NT2/D1 (cell line): ENCODE results near the gene ERC2.

ENCODE experiments used
- DNase-seq: peaks from one replicate; pipeline ENCODE4 v3.0.0-alpha.2; 2011; ENCODE audit warnings: low read depth, low spot score
- H3K27me3 ChIP-seq: 2 replicates; pipeline ENCODE4 v1.6.0; 2011; ENCODE audit warnings: mild to moderate bottlenecking; ENCODE audit not compliant: insufficient read length, insufficient read depth
- H3K36me3 ChIP-seq: 2 replicates; pipeline ENCODE4 v1.6.1; 2011; ENCODE audit warnings: mild to moderate bottlenecking, low read length, mixed read lengths; ENCODE audit not compliant: insufficient read depth, insufficient read length
- H3K4me1 ChIP-seq: 2 replicates; pipeline ENCODE4 v1.5.1; 2011; ENCODE audit not compliant: insufficient read depth, insufficient read length
- H3K4me3 ChIP-seq: 2 replicates; pipeline ENCODE4 v1.5.1; 2011; ENCODE audit warnings: low read depth; ENCODE audit not compliant: insufficient read length
- H3K9ac ChIP-seq: 2 replicates; pipeline ENCODE4 v1.6.0; 2011; ENCODE audit warnings: low read depth; ENCODE audit not compliant: insufficient read length
- H3K9me3 ChIP-seq: 2 replicates; pipeline ENCODE4 v1.5.1; 2011; ENCODE audit warnings: mild to moderate bottlenecking, low read length; ENCODE audit not compliant: insufficient read depth
- SUZ12 ChIP-seq: IDR thresholded peaks from 2 replicates; pipeline ENCODE4 v1.6.1; 2011; ENCODE audit not compliant: insufficient read length, insufficient read depth; ENCODE audit errors: extremely low read depth
- YY1 ChIP-seq: IDR thresholded peaks from 2 replicates; pipeline ENCODE4 v1.6.1; 2011; ENCODE audit not compliant: insufficient read length, insufficient read depth
- ZNF274 ChIP-seq: IDR thresholded peaks from 2 replicates; pipeline ENCODE4 v1.6.1; 2011; ENCODE audit warnings: mild to moderate bottlenecking, low read depth, low read length

ERC2 gene

DNA sequence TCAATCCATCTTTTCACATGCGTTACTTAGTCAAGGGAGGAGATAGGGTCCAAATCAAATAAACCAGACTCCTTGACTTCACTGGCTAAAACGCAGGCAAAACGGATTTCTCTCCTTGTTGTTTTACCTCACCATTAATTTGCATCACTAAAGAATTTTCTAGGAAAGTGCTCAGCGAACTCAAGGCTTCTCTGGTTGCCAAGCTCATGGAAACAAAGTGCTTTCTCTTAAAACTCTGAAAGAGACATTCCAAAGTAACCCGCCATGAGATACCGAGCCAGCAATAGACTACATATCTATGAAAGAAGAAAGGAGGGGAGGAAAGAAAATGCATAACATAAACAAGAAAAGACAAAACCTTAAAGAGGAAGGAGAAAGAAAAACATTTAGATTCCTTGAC, 769.4 kb downstream of the ERC2 start:
- no peaks in the 10 kb centered on the region for H3K27me3 ChIP-seq
- no peak for TF ChIP-seq SUZ12
- TF ChIP-seq YY1: no peak
- TF ChIP-seq ZNF274: no peak
- no peaks in the 10 kb centered on the region for H3K36me3 ChIP-seq
- no peaks in the 10 kb centered on the region for H3K9me3 ChIP-seq
- no peak overlapping the region for H3K4me3 ChIP-seq
- no peaks in the 10 kb centered on the region for H3K4me1 ChIP-seq
- H3K9ac ChIP-seq: no peak overlapping the region
- peak; percentile 71 for DNase-seq

DNA sequence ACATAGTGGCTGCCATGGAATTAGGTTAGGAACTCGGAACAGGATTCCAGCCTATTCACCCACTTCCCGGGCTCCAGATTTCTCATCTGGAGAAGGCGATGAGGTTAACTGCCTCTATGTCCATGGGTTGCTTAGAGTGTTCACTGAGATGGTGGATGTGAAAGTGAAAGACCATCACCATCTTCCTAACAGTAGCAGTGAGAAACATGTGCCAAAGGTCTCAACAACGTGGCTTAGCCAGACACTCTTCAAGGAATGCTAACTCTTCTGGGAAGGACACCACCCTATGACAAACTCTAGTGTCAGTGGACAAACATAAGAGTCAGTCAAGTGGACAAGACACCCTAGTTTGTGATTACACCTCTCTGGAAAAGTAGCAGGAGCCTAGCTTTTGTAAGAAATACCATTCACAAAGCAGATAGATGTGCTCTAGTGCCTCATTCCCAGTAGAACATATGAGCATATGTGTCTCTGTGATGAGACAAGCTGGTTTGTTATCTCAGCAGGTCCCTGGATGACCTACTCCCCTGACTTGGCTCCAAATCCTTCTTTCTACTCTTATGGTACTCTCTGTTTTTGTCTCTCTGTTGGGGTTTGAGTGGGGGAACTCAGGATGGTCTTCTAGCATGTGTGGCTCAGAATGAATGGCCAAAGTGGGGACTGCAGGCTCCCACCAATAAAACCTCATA, 770.9 kb downstream of the ERC2 start:
- DNase-seq: no peak
- Histone ChIP-seq H3K36me3 (no peaks in the 10 kb centered on the region), H3K9me3 (no peaks in the 10 kb centered on the region), H3K27me3 (no peaks in the 10 kb centered on the region), H3K4me1 (no peaks in the 10 kb centered on the region), H3K4me3 (no peak overlapping the region), H3K9ac (no peak overlapping the region)
- TF ChIP-seq ZNF274: no peak
- TF ChIP-seq YY1: no peak
- TF ChIP-seq SUZ12: no peak

- H3K9me3 ChIP-seq: no peaks in the 10 kb centered on the region
- H3K27me3 ChIP-seq: no peaks in the 10 kb centered on the region
- H3K4me1 ChIP-seq: no peaks in the 10 kb centered on the region
- H3K9ac ChIP-seq: no peak overlapping the region
- no peak overlapping the region for H3K4me3 ChIP-seq
- no peaks in the 10 kb centered on the region for H3K36me3 ChIP-seq
- TF ChIP-seq YY1: no peak
- TF ChIP-seq ZNF274: no peak
- no peak for TF ChIP-seq SUZ12
- DNase-seq: no peak
These were observed 775.2 kb downstream of the ERC2 start for GRCh38 chr3:55692957-55693558.

- DNase-seq: no peak
- Histone ChIP-seq H3K4me3 (no peak overlapping the region), H3K9me3 (no peaks in the 10 kb centered on the region), H3K36me3 (no peaks in the 10 kb centered on the region), H3K27me3 (no peaks in the 10 kb centered on the region), H3K4me1 (peaks cover 3% of the 10 kb centered on the region), H3K9ac (no peak overlapping the region)
- TF ChIP-seq SUZ12: no peak
- no peak for TF ChIP-seq ZNF274
- TF ChIP-seq YY1: no peak
These were observed 775.8 kb downstream of the ERC2 start for GRCh38 chr3:55692295-55692956.

GRCh38 chr3:55691141-55691540, 777.1 kb downstream of the ERC2 start:
- no peaks in the 10 kb centered on the region for H3K36me3 ChIP-seq
- H3K4me3 ChIP-seq: no peak overlapping the region
- no peak overlapping the region for H3K9ac ChIP-seq
- H3K9me3 ChIP-seq: no peaks in the 10 kb centered on the region
- no peaks in the 10 kb centered on the region for H3K27me3 ChIP-seq
- H3K4me1 ChIP-seq: peaks cover 4% of the 10 kb centered on the region
- DNase-seq: no peak
- no peak for TF ChIP-seq YY1
- no peak for TF ChIP-seq ZNF274
- no peak for TF ChIP-seq SUZ12

DNA sequence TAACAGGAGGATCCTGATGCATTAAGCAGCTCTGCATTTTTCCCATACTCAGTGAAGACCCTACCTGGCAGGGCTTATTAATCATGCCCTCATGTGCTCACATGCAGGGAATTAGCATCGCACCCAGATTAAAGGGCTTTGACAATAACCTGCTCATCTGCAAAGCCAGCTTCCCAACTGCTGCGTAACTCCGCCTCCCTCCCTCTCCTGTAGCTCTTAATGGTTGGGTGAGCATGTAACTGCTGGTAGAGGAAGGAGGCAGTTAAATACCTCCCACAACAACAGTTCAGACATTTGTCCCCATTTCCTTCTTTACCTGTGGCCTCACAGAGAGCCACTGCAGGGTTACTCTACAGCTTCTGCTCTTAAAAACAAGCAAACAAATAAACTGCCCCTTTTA, 777.5 kb downstream of the ERC2 start:
- Histone ChIP-seq H3K9me3 (no peaks in the 10 kb centered on the region), H3K4me1 (peaks cover 4% of the 10 kb centered on the region), H3K27me3 (no peaks in the 10 kb centered on the region), H3K9ac (no peak overlapping the region), H3K36me3 (no peaks in the 10 kb centered on the region), H3K4me3 (no peak overlapping the region)
- DNase-seq: peak; percentile 81
- TF ChIP-seq ZNF274 (no peak), YY1 (no peak), SUZ12 (no peak)

GRCh38 chr3:55690177-55690576, 778.1 kb downstream of the ERC2 start:
- Histone ChIP-seq H3K4me1 (peaks cover 4% of the 10 kb centered on the region), H3K9me3 (no peaks in the 10 kb centered on the region), H3K27me3 (no peaks in the 10 kb centered on the region), H3K4me3 (no peak overlapping the region), H3K9ac (no peak overlapping the region), H3K36me3 (no peaks in the 10 kb centered on the region)
- no peak for DNase-seq
- TF ChIP-seq SUZ12: no peak
